ENCODE data around the gene CFAP251. TPM values are rescaled to one million over a fixed set of nuclear protein-coding genes. Genes with fewer than 3 reads are reported as not detected.

Gene CFAP251
- polyA plus RNA-seq, 1 donor (not counting 4 experiments of a cell fraction or from before 2014, with no cell fraction given) = 74.2 TPM

DNA sequence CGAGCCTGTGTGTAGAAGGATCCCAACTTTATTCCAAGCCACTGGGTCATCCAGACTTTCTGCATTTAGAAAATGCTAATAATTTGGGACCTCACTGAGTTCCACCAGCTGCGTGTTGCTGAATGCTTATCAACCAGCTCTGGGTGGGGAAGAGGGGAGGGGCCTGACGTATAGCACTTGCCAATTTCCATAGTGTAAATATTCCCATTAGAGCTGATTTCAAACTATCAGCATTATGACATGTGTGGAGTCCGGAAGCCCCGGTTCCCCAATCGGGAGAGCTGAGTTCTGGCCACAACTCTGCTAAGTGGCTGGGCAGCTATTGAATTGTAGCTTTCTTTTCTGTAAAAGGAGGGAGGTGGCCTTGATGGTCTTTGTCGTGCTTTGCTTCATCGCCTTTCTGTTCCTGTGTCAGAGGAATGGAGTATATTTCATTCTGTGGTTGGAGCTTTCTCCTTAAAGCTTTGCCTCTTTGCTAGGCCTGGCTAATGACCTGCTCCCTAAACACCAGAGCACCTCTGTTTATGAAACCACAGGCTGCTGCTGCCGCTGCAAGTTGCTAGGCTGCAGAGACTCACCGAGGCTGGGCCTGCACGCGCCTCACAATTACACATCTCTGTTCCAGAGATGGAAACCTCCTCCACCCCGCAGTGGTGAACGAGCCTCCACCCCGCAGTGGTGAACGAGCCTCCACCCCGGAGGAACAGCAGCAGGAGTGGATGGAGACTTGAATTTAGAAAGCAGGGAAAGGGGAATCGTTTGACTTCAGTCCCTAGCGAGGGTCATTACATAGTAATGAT is 95.6 kb downstream of the CFAP251 start:
- dilution Hi-C loops (cut with MboI; ENCODE audit: extremely low pct_ligation_motif_present, low sequenced_read_pairs) = no loop called here
- Histone ChIP-seq H3K27ac (ENCODE audit: control insufficient read depth, insufficient read depth, low read length) (no peak overlapping the region), H3K9me1 (ENCODE audit: control insufficient read depth, extremely low read depth, insufficient read depth, low read length) (no peaks in the 10 kb centered on the region), H3K4me2 (ENCODE audit: control insufficient read depth, extremely low read depth, insufficient read depth, low read depth, low read length) (no peak overlapping the region), H3K27me3 (ENCODE audit: control insufficient read depth, extremely low read depth, insufficient read depth, low read length) (no peaks in the 10 kb centered on the region), H3K9ac (ENCODE audit: control insufficient read depth, extremely low read depth, insufficient read depth, low read length) (no peak overlapping the region), H3K36me3 (ENCODE audit: control insufficient read depth in 2 of 2, extremely low read depth in 1 of 2, insufficient read depth in 2 of 2, low read length in 2 of 2) (no peaks in the 10 kb centered on the region), H3K79me2 (ENCODE audit: control insufficient read depth, insufficient read depth, low read length) (no peaks in the 10 kb centered on the region), H3K9me3 (ENCODE audit: control insufficient read depth, low read depth, low read length) (no peaks in the 10 kb centered on the region), H3K4me1 (ENCODE audit: control insufficient read depth, extremely low read depth, insufficient read depth, low read length) (no peaks in the 10 kb centered on the region), H4K20me1 (ENCODE audit: control insufficient read depth, extremely low read depth, insufficient read depth, low read length) (no peaks in the 10 kb centered on the region), H2AFZ (ENCODE audit: control insufficient read depth, low read length) (no peak overlapping the region), H3K4me3 (ENCODE audit: control insufficient read depth in 2 of 3, extremely low read depth in 1 of 3, insufficient read depth in 2 of 3, low read depth in 1 of 3, low read length in 3 of 3) (no peak overlapping the region)
- TF ChIP-seq, protein P1, sequence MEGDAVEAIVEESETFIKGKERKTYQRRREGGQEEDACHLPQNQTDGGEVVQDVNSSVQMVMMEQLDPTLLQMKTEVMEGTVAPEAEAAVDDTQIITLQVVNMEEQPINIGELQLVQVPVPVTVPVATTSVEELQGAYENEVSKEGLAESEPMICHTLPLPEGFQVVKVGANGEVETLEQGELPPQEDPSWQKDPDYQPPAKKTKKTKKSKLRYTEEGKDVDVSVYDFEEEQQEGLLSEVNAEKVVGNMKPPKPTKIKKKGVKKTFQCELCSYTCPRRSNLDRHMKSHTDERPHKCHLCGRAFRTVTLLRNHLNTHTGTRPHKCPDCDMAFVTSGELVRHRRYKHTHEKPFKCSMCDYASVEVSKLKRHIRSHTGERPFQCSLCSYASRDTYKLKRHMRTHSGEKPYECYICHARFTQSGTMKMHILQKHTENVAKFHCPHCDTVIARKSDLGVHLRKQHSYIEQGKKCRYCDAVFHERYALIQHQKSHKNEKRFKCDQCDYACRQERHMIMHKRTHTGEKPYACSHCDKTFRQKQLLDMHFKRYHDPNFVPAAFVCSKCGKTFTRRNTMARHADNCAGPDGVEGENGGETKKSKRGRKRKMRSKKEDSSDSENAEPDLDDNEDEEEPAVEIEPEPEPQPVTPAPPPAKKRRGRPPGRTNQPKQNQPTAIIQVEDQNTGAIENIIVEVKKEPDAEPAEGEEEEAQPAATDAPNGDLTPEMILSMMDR (optimal IDR thresholded peaks at IDR 0.05 in 1 of 3, IDR thresholded peaks at IDR 0.05 in 1 of 3, conservative IDR thresholded peaks at IDR 0.05 in 1 of 3; ENCODE audit: extremely low read depth in 1 of 3, insufficient read depth in 2 of 3, low read length in 3 of 3) = no peak
- TF ChIP-seq EZH2 (IDR thresholded peaks at IDR 0.05; ENCODE audit: low read length) = no peak
- DNase-seq (ENCODE audit: low read depth, low spot score) (no peak), FAIRE-seq (no peak)

DNA sequence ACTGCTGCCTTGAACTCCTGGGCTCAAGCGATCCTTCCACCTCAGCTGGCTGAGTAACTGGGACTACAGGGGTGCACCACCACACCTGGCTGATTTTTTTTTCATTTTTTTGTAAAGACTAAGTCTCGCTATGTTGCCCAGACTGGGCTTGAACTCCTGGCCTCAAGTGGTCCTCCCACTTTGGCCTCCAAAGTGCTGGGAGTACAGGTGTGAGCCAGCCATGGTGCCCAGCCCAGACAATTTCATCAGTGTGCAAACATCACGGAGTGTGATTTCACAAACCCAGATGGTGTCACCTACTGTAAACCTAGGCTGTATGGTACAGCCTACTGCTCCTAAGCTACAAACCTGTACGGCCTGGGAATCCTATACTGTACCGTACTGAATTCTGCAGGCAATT is 96.4 kb downstream of the CFAP251 start:
- DNase-seq (ENCODE audit: low read depth, low spot score) (no peak), FAIRE-seq (no peak)
- no peak overlapping the region for H2AFZ ChIP-seq (ENCODE audit: control insufficient read depth, low read length)
- H3K9ac ChIP-seq (ENCODE audit: control insufficient read depth, extremely low read depth, insufficient read depth, low read length) = no peak overlapping the region
- H3K4me2 ChIP-seq (ENCODE audit: control insufficient read depth, extremely low read depth, insufficient read depth, low read depth, low read length) = no peak overlapping the region
- no peaks in the 10 kb centered on the region for H3K4me1 ChIP-seq (ENCODE audit: control insufficient read depth, extremely low read depth, insufficient read depth, low read length)
- H3K4me3 ChIP-seq (ENCODE audit: control insufficient read depth in 2 of 3, extremely low read depth in 1 of 3, insufficient read depth in 2 of 3, low read depth in 1 of 3, low read length in 3 of 3) = no peak overlapping the region
- H3K27me3 ChIP-seq (ENCODE audit: control insufficient read depth, extremely low read depth, insufficient read depth, low read length) = no peaks in the 10 kb centered on the region
- H3K36me3 ChIP-seq (ENCODE audit: control insufficient read depth in 2 of 2, extremely low read depth in 1 of 2, insufficient read depth in 2 of 2, low read length in 2 of 2) = no peaks in the 10 kb centered on the region
- H3K27ac ChIP-seq (ENCODE audit: control insufficient read depth, insufficient read depth, low read length) = no peak overlapping the region
- dilution Hi-C loops (cut with MboI; ENCODE audit: extremely low pct_ligation_motif_present, low sequenced_read_pairs) = no loop called here
- no peaks in the 10 kb centered on the region for H3K9me1 ChIP-seq (ENCODE audit: control insufficient read depth, extremely low read depth, insufficient read depth, low read length)
- no peaks in the 10 kb centered on the region for H4K20me1 ChIP-seq (ENCODE audit: control insufficient read depth, extremely low read depth, insufficient read depth, low read length)
- TF ChIP-seq, protein P1 (optimal IDR thresholded peaks at IDR 0.05 in 1 of 3, IDR thresholded peaks at IDR 0.05 in 1 of 3, conservative IDR thresholded peaks at IDR 0.05 in 1 of 3; ENCODE audit: extremely low read depth in 1 of 3, insufficient read depth in 2 of 3, low read length in 3 of 3) = no peak
- no peak for TF ChIP-seq EZH2 (IDR thresholded peaks at IDR 0.05; ENCODE audit: low read length)
- no peaks in the 10 kb centered on the region for H3K9me3 ChIP-seq (ENCODE audit: control insufficient read depth, low read depth, low read length)
- H3K79me2 ChIP-seq (ENCODE audit: control insufficient read depth, insufficient read depth, low read length) = no peaks in the 10 kb centered on the region
